HG03354 (cell line): ENCODE measurements around the gene VAC14.
"Not testable (repeated sequence)": the region's sequence is repeated elsewhere in the genome, so short reads cannot be mapped to it uniquely, and the experiment has no call there.

ENCODE experiments used
- ATAC-seq: cut with Tn5 transposase; IDR thresholded peaks from one replicate; pipeline ENCODE4 v1.9.1; 2021; ENCODE audit warnings: mild to moderate bottlenecking; ENCODE audit not compliant: unreplicated experiment, poor library complexity, severe bottlenecking

The VAC14 gene

GRCh38 chr16:70800781-70801480 is at the start of gene VAC14:
Gene VAC14 (minus strand): TSS chr16:70801158. CDS start chr16:70800900, 258 bp downstream.
- ATAC-seq, result peak; percentile 95

DNA sequence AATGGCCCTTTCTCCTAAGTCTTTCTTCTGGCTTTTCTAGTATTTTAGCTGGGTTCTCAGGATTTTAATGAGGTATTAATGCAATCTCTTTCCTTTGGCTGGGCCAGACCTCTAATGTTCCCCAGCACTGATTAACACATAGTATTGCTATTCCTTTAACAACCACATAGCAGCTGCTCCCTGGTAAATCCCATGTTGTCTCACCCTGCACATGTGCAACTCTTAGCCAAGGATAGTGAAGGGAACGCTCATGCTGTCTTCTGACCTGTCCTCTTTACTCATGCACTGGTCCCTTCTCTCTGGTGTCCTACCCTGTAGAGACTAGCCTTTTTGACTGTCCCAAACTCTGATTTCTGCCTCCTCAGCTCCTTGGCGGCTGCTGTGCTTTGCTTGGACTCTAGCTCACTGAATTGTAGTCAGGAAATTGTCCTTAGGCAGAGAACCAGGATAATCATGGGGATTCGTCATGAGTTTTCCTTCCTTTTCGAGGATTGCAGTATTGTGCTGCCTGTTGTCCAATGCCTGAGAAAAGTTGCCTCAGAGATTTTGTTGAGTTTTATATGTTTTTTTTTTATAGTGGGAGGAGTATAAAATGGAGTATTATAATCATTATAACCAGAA is 22.6 kb upstream of the VAC14 start:
- ATAC-seq, result not testable (repeated sequence)

DNA sequence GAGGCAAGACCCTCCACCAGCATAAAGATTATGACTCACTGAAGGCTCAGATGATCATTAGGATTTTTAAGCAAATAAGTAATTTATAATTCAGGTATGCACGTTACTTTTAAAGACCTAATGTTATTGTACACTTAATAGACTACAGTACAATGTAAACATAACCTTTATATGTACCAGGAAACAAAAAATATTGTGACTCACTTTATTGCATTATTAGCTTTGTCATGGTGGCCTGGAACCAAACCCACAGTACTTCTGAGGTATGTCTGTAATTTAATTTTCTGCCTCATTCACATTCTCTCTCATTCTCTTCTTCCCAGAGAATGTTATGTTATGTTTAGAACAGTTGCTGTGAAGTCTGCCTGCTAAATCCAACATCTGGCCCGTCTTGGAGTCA is 21.8 kb upstream of the VAC14 start:
- not testable (repeated sequence) for ATAC-seq

DNA sequence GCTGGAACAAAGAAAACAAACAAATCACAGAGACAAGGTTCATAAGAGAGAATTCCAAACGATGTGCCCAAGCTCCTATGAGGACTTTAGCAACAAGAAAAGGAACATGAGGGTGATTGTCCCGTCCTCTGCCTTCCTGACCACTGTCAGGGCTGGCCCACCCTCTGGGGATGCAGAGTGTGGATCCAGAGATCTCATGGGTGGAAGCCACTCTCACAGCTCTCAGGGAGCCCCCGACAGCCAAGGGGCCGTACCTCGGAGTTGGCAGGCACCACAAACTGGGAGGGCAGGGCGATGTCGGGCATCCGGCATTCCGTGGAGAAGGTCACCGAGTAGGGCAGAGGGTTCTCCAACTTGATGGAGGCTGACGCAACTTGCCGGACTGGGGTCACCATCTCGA is 17.1 kb upstream of the VAC14 start:
- not testable (repeated sequence) for ATAC-seq

- peak; percentile 59 for ATAC-seq
These were observed 8.6 kb upstream of the VAC14 start for GRCh38 chr16:70809392-70810060.

- no peak for ATAC-seq
These were observed 7.4 kb upstream of the VAC14 start for GRCh38 chr16:70808371-70808770.

GRCh38 chr16:70805787-70806186 is 4.8 kb upstream of the VAC14 start:
- no peak for ATAC-seq

DNA sequence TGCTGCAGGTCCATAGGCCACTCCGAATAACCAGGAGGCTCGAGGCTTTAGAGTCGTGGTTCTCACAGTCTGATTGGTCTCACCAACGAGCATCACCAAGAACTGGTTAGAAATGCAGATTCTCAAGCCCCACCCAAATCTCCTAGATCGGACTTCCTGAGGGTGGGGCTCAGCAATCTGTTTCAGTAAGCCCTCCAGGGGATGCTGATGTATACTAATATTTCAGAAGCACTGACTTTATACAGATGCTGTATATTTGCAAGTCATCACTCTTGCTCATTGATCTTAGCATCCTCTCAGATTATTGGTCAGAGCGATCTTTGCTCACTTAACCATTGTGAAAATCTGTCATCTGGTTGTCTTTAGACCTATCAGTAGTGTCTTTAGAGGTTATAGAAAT is 4.4 kb upstream of the VAC14 start:
- no peak for ATAC-seq

GRCh38 chr16:70804734-70805169 is 3.8 kb upstream of the VAC14 start:
- ATAC-seq, result no peak

DNA sequence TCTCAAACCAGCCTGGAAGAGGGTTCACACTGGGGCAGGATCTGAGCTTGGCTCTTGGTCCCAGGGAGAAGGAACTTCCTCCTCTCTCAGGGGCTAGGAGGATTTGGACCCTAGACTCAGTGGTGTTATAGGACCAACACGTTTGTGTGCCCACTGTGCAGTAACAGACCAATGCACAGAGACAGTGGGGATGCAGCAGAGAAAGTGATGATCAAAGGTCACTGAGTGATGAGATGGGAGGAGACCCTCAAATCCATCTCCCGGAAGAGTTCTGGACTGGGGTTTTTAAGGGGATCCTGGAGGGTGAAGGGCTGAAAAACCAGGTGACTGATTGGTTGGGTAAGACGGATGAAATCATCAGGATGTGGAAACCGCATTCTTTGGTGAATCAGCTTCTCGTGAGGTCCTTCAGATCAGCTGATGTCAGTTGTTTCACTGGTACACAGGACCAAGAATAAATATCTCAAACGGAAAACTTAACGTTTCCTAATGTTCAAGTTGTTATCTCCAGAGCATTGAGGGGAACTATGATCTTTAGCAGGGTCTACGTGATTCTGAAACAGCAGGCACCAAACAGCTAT is 3.3 kb upstream of the VAC14 start:
- ATAC-seq, result no peak

GRCh38 chr16:70803319-70803718 is 2.4 kb upstream of the VAC14 start:
- ATAC-seq, result no peak

- no peak for ATAC-seq
These were observed 653 bp upstream of the VAC14 start for GRCh38 chr16:70801611-70802010.

DNA sequence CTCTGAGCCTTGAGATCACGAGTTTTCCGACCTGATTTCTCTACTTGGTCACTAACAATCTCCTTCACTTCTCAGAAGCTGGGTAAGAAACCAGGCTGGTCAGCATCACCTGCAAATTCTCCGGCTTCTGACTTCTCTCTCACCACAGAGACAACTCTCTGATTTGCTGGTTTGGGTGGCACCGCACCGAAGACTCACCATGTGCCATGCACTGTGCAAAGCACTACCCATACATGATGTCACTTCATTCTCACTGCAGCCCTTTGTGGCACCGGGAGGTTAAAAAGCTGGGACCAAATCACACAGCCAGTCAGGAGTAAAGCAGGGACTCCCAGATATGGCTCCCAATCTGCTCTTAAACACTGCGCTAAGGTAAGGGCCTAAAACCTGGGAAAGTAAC is 647 bp downstream of the VAC14 start:
- no peak for ATAC-seq

DNA sequence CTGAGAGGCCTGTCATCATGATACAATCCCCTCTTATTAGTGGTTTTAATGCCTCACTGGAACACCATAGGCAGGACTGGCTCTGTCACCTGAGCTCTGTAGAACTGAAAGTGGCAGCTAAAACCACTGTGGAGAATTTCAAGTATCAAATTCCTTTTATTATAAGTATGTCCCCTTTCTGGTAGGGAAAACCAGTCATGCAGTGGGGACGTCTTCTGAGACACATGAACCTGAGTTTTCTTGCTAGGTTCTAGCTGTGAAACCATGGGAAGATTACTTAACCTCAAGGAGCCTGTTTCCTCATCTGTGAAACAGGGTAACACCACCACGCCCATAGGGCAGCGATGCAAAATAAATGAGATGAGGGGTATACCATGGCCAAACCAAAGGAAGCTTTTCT is 4.7 kb downstream of the VAC14 start:
- no peak for ATAC-seq

- ATAC-seq, result no peak
These were observed 5.6 kb downstream of the VAC14 start for GRCh38 chr16:70795296-70795912.

DNA sequence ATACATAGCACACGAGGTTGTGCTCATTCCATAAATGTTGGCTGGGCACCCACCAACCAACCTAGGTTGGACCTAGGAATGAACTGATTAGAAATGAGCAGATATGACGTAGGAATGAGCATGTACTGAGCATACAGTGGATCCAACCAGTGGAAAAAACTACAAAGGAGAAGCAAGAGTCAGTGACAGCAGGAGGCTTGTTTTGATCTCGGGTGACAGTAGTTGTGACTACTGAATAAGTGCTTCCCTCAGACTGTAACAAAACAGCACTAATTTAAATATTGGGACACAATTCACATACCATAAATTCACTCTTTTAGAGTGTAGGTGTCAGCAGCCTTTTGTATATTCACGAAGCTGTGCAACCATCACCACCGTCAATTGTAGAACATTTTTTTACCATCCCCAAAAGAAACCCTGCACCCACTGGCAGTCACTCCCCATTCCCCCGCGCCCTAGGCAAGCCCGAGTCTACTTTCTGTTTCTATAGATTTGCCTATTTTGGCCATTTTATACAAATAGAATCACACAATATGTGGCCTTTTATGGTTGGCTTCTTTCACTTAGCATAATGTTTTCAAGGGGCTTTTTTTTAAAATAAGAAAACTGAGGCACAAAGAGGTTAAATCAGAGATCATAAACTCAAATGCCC is 7.0 kb downstream of the VAC14 start:
- ATAC-seq, result peak; percentile 66

GRCh38 chr16:70790815-70791214 is 10.1 kb downstream of the VAC14 start:
- no peak for ATAC-seq

DNA sequence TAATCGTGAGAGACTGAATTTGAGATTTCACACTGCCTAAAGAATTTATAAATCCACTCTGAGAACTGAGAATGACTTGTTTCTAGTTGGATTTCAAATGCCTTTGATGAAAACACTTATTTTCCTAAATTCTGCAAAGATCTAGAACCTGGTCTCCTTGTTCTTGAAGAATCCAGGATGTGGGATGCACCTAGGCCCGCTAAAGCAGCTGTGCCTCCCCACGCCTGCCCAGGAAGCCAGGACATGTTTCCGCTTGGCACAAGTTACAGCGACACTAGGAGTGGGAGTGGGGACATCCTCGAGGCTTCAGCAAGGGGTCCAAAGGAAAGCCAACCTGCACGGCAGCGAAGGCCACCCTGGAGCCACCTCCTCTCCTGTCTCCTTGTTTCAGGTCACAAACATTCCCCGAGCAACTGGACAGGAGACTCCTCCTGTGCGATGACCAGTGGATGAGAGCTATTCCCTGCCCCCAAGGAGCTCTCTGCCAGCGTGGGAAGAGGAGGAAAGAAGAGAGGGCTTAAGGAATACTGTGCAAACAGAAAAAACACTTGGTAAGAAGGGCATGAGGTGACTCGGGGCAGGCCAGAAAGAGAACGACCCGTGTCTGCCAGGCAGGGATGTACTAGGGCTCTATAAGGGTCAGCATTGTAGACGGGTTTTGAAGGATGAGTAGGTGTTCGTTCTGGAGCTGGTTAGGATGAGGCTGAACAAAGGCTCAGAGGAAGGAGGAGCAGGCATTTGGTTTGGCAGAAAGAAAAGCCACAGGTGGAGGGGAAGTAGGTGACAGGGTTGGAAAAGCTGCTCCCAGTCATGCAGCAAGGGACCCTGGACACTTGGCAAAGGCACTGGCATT is 11.1 kb downstream of the VAC14 start:
- no peak for ATAC-seq
